A673 (cell line): ENCODE measurements around the gene CTSH.
A peak's percentile ranks its signal among the peaks of the same experiment; 100 is the strongest.

Experiments used
- EZH2 ChIP-seq: fragments of 200-600 bp; sonication (generic); IDR thresholded peaks from 2 replicates; pipeline ENCODE4 v1.6.1; 2017; ENCODE audit warnings: borderline replicate concordance, low read depth, mild to moderate bottlenecking, mixed read lengths, antibody characterized with exemption, low read length; ENCODE audit not compliant: poor library complexity, severe bottlenecking
- TF ChIP-seq, protein P1 (sequence below): fragments of 300-800, 200-600 bp; sonication (generic); conservative IDR thresholded peaks from 2 replicates; pipeline ENCODE4 v1.5.1; 2017; ENCODE audit warnings: low read depth, mild to moderate bottlenecking, antibody characterized with exemption, low read length, moderate library complexity, mixed read lengths

DNA sequence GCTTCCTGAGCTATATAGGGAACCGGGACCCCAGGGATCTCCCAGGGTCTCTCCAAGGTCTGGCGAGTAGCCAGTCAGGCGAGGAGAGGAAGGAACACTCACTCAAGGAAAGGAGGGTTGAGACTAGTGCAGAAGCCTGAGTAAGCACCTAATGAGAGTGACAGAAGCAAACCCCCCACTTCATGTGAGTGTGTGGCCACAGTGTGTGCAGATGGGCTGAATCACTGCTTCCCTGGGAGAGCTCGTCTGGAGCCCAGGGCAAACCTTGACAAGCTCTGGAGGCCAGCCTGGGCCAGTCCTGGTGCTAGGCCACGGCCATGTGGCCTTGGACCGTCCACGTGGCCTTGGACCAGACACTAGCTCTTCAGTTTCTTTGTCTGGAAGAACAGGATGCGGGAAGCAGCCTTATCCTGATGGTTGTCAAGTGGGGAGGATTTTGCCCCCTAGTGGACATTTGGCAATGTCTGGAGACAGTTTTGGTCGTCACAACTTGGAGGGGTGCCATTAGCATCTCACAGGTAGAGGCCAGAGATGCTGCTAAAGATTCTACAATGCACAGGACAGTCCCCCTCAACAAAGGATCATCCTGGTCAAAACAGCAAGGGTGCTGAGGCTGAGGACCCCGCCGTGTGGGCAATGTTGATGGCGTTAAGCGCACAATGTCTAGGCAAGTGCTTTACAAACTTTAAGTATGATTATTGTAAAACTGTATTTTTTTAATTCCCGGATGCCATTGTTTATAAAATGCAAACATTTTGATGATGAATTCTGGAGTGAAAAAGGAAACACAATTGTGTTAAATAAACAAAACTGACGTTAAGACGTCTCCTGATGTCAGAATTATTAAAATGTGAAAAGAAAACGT is 34.8 kb upstream of the CTSH start:
- TF ChIP-seq, protein P1, sequence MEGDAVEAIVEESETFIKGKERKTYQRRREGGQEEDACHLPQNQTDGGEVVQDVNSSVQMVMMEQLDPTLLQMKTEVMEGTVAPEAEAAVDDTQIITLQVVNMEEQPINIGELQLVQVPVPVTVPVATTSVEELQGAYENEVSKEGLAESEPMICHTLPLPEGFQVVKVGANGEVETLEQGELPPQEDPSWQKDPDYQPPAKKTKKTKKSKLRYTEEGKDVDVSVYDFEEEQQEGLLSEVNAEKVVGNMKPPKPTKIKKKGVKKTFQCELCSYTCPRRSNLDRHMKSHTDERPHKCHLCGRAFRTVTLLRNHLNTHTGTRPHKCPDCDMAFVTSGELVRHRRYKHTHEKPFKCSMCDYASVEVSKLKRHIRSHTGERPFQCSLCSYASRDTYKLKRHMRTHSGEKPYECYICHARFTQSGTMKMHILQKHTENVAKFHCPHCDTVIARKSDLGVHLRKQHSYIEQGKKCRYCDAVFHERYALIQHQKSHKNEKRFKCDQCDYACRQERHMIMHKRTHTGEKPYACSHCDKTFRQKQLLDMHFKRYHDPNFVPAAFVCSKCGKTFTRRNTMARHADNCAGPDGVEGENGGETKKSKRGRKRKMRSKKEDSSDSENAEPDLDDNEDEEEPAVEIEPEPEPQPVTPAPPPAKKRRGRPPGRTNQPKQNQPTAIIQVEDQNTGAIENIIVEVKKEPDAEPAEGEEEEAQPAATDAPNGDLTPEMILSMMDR = peak; percentile 84
- no peak for TF ChIP-seq EZH2
